NCI-H2029 treated with DMSO at 0.1 percent for 48 hours (cell line): ENCODE data around the gene ADH5.
"Not testable (repeated sequence)": the region's sequence is repeated elsewhere in the genome, so short reads cannot be mapped to it uniquely, and the experiment has no call there.

Experiments
- DNase-seq: peaks from one replicate; lab custom pipeline; 2025; lab: John Stamatoyannopoulos, UW

ADH5 gene

GRCh38 chr4:99029018-99029735 is 59.4 kb downstream of the ADH5 start:
- no peak for DNase-seq

- no peak for DNase-seq
Measured at GRCh38 chr4:99028187-99028586, 60.4 kb downstream of the ADH5 start.

GRCh38 chr4:99027304-99027703 is 61.3 kb downstream of the ADH5 start:
- DNase-seq: no peak

GRCh38 chr4:99025506-99025905 is 63.1 kb downstream of the ADH5 start:
- DNase-seq: no peak

GRCh38 chr4:99024481-99025275 is 63.9 kb downstream of the ADH5 start:
- no peak for DNase-seq

GRCh38 chr4:99023800-99024251 is 64.8 kb downstream of the ADH5 start:
- not testable (repeated sequence) for DNase-seq

GRCh38 chr4:99022566-99022965 is 66.0 kb downstream of the ADH5 start:
- DNase-seq: no peak

- no peak for DNase-seq
Measured at GRCh38 chr4:99021386-99021785, 67.2 kb downstream of the ADH5 start.
